Brain microvascular endothelial cell (primary cell): ENCODE data around the gene ABCF1.

Experiments used
- DNase-seq: peaks from one replicate; pipeline ENCODE4 v3.0.0-alpha.2; 2020
- H3K27ac ChIP-seq: fragments of 250-450 bp; sonication (Bioruptor Pico); 2 replicates; pipeline ENCODE4 v1.5.1; 2020; ENCODE audit warnings: mild to moderate bottlenecking, moderate library complexity
- H3K27me3 ChIP-seq: fragments of 250-450 bp; sonication (Bioruptor Pico); replicated peaks from 2 replicates; pipeline ENCODE4 v1.5.1; 2020; ENCODE audit warnings: mild to moderate bottlenecking
- H3K36me3 ChIP-seq: fragments of 250-450 bp; sonication (Bioruptor Pico); replicated peaks from 2 replicates; pipeline ENCODE4 v1.5.1; 2020; ENCODE audit warnings: mild to moderate bottlenecking
- H3K4me3 ChIP-seq: 2 replicates; pipeline ENCODE4 v1.5.1; 2011; ENCODE audit warnings: low read depth, mild to moderate bottlenecking, control low read depth, low read length, moderate library complexity
- CTCF ChIP-seq: IDR thresholded peaks from 2 replicates; pipeline ENCODE4 v1.5.1; 2011; ENCODE audit warnings: low read depth, mild to moderate bottlenecking, moderate library complexity, low read length, control low read depth, inconsistent platforms; ENCODE audit errors: missing control alignments
- in situ Hi-C: cut with HindIII; loops from 2 replicates; pipeline ENCODE4 v1.10.0; 2017; ENCODE audit warnings: low sequenced_read_pairs, low pct_ligation_motif_present

ABCF1 gene

GRCh38 chr6:30635834-30636233, 64.6 kb downstream of the ABCF1 start:
- Histone ChIP-seq H3K36me3 (peaks cover 21% of the 10 kb centered on the region), H3K27me3 (no peaks in the 10 kb centered on the region), H3K4me3 (no peak overlapping the region), H3K27ac (no peak overlapping the region)
- no peak for TF ChIP-seq CTCF
- DNase-seq, result no peak
- in situ Hi-C loops, result no loop called here

GRCh38 chr6:30640481-30640880, 69.2 kb downstream of the ABCF1 start:
- no peak for DNase-seq
- TF ChIP-seq CTCF, result no peak
- in situ Hi-C loops, result no loop called here
- H3K36me3 ChIP-seq, result peaks cover 20% of the 10 kb centered on the region
- no peaks in the 10 kb centered on the region for H3K27me3 ChIP-seq
- no peak overlapping the region for H3K4me3 ChIP-seq
- no peak overlapping the region for H3K27ac ChIP-seq

- DNase-seq, result no peak
- H3K4me3 ChIP-seq, result no peak overlapping the region
- H3K27ac ChIP-seq, result no peak overlapping the region
- H3K27me3 ChIP-seq, result no peaks in the 10 kb centered on the region
- no peak for TF ChIP-seq CTCF
- peaks cover 20% of the 10 kb centered on the region for H3K36me3 ChIP-seq
- in situ Hi-C loops, result no loop called here
Observed at GRCh38 chr6:30641048-30641447, 69.8 kb downstream of the ABCF1 start.
